ENCODE measurements around the gene CPLANE2. TPM values are rescaled to one million over a fixed set of nuclear protein-coding genes. Genes with fewer than 3 reads are reported as not detected.

Gene CPLANE2
- total and polyA plus RNA-seq, 7 donors = 1.0 to 7.4 (median 4.5) TPM

GRCh38 chr1:16213013-16213412, 24.0 kb downstream of the CPLANE2 start:
- no peak for TF ChIP-seq CTCF (IDR thresholded peaks at IDR 0.05)
- peaks cover 10% of the 10 kb centered on the region for H3K4me1 ChIP-seq
- intact Hi-C loops (cut with DNase I) = no loop called here
- ATAC-seq (no peak), DNase-seq (no peak)
- H3K9me3 ChIP-seq = no peaks in the 10 kb centered on the region
- no peak overlapping the region for H3K27ac ChIP-seq
- no peaks in the 10 kb centered on the region for H3K36me3 ChIP-seq (ENCODE audit: insufficient read depth in 1 of 2, low read depth in 1 of 2)
- WGBS, 3 donors = 53 to 69% (median 60%) methylated on average over 3 of the region's 3 CpGs
- no peaks in the 10 kb centered on the region for H3K27me3 ChIP-seq (ENCODE audit: insufficient read depth in 3 of 3, low read length in 2 of 3)
- H3K4me3 ChIP-seq = no peak overlapping the region

GRCh38 chr1:16212251-16212961, 24.6 kb downstream of the CPLANE2 start, which contains the start of gene ARHGEF19:
ARHGEF19 (minus strand) TSS chr1:16212652; CDS start chr1:16209054, 3,598 bp downstream.
- H3K4me1 ChIP-seq = peaks cover 10% of the 10 kb centered on the region
- intact Hi-C loops (cut with DNase I) = no loop called here
- 28 to 34% (median 29%) methylated on average over 14 of the region's 14 CpGs for WGBS, 3 donors
- H3K4me3 ChIP-seq = no peak within 1 kb of the TSS
- no peaks in the 10 kb centered on the region for H3K36me3 ChIP-seq (ENCODE audit: insufficient read depth in 1 of 2, low read depth in 1 of 2)
- H3K9me3 ChIP-seq = no peaks in the 10 kb centered on the region
- no peak within 1 kb of the TSS for H3K27ac ChIP-seq
- no peak for ATAC-seq
- H3K27me3 ChIP-seq (ENCODE audit: insufficient read depth in 3 of 3, low read length in 2 of 3) = no peaks in the 10 kb centered on the region
- DNase-seq = no peak
- TF ChIP-seq CTCF (IDR thresholded peaks at IDR 0.05) = no peak

DNA sequence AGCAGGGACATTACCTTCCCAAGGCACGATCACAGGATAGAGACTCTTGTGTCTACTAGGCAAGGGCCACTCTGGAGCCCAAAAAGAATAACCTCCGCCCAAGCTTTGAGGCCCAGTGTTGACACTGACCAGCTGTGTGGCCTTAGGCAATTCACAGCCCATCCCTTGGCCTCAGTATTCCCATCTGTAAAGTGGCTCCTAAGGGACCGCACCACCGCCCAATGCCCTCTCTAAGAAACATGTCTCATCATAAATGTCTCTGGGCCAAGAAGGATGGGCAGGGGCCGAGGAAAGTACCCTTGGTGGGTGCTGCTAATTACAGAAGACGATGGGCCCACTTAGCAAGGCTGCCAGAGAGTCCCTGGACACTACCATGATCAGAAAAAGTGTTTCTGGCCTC, 25.2 kb downstream of the CPLANE2 start:
- TF ChIP-seq CTCF (IDR thresholded peaks at IDR 0.05) = no peak
- Histone ChIP-seq H3K9me3 (no peaks in the 10 kb centered on the region), H3K4me1 (peaks cover 7% of the 10 kb centered on the region), H3K36me3 (ENCODE audit: insufficient read depth in 1 of 2, low read depth in 1 of 2) (no peaks in the 10 kb centered on the region), H3K4me3 (no peak overlapping the region), H3K27me3 (ENCODE audit: insufficient read depth in 3 of 3, low read length in 2 of 3) (no peaks in the 10 kb centered on the region), H3K27ac (no peak overlapping the region)
- ATAC-seq = no peak
- DNase-seq = no peak
- 86 to 92% (median 90%) methylated on average over 6 of the region's 6 CpGs for WGBS, 3 donors
- intact Hi-C loops (cut with DNase I) = no loop called here

DNA sequence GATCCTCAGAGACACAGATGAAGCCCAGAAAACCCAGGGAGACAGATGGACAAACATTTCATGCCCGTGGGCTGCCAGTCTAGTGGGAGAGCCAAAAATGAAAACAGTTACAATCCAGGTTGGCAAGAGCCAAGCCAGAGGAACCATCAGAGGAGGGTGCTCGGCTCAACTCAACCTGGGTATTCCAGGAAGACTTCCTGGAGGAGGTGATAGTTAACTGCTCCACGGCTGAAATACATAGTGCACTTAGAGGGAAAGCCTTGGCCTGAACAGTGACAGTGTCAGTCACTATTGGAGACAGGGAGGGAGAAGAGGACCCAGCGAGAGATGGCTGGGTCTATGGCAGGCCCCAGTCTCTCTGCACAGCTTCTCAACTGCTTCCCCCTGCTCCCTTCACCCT, 26.4 kb downstream of the CPLANE2 start:
- DNase-seq = no peak
- intact Hi-C loops (cut with DNase I) = no loop called here
- Histone ChIP-seq H3K27me3 (ENCODE audit: insufficient read depth in 3 of 3, low read length in 2 of 3) (no peaks in the 10 kb centered on the region), H3K4me3 (no peak overlapping the region), H3K27ac (no peak overlapping the region), H3K36me3 (ENCODE audit: insufficient read depth in 1 of 2, low read depth in 1 of 2) (no peaks in the 10 kb centered on the region), H3K4me1 (no peaks in the 10 kb centered on the region), H3K9me3 (no peaks in the 10 kb centered on the region)
- ATAC-seq = no peak
- WGBS, 3 donors = 74 to 81% (median 81%) methylated on average over 4 of the region's 4 CpGs
- no peak for TF ChIP-seq CTCF (IDR thresholded peaks at IDR 0.05)
